GM18526 (cell line): ENCODE data around the gene RRBP1.

ENCODE experiments used
- POLR2A ChIP-seq: IDR thresholded peaks from 3 replicates; pipeline ENCODE4 v1.6.1; 2011; ENCODE audit not compliant: insufficient read length; ENCODE audit errors: extremely low read depth

The RRBP1 gene

GRCh38 chr20:17638835-17639407 lies 43.1 kb downstream of the RRBP1 start:
- no peak for TF ChIP-seq POLR2A

- no peak for TF ChIP-seq POLR2A
Measured at GRCh38 chr20:17637985-17638640, 43.9 kb downstream of the RRBP1 start.

DNA sequence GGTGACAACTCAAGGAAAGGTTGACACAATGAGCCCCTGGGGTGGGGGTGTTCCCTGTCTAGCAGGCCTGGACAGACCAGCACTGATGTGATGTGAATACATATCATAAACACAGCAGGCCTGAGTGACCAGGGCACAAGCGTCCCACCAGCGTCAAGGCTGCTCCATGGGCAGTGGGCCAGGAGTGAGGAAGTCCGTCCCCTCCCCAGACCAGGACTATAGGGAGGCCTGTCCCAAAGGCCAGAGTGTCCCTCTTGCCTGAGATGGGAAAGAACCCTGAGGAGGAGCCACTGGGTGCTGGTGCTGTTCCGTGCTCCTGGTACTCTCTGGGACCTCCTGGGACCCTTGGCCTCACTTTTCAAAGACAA lies 44.6 kb downstream of the RRBP1 start:
- TF ChIP-seq POLR2A, result no peak

DNA sequence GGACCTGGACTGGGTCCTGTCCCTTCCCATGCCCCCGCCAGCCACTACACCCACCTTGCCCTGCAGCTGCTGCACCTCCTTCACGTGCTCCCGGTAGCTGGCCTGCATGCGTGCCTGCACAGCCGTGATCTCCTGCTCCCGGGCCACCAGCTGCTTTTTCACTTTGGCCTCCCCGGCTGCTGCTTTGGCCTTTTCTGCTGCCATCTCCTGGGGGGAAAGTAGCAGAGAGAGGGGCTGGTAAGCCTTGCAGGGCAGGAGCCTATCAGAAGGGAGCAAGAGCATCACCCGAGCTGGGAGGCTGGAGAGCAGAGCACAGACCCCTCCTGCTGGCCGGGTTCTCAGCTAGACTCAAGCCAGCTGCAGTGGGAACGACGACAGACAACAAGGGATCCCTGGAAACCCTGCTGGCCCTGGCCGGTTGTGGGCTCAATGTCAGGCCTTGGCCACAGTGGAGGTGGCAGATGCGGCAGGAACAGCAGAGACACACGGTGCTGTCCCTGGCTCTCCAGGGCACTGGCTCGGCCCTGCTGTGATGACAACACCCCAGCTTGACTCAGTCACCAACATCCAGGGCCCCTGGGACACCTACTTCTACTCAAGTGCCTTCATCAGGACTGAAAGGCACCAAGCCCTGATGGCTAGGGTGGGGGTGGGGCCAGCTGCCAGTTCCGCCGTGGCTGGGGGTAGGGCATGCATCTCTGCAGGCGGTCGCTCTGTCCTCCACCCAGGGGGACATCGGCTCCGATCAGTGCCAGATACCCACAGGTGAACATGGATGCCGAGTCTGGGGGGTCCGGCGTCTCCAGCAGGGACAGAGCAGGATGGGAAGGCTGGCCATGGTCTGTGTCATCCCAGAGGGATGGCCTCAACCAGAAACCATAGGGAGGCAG lies 45.3 kb downstream of the RRBP1 start:
- TF ChIP-seq POLR2A, result no peak

- no peak for TF ChIP-seq POLR2A
Measured at GRCh38 chr20:17635332-17636244, 46.5 kb downstream of the RRBP1 start.

GRCh38 chr20:17634661-17635331 lies 47.2 kb downstream of the RRBP1 start:
- no peak for TF ChIP-seq POLR2A

- no peak for TF ChIP-seq POLR2A
Measured at GRCh38 chr20:17633850-17634500, 48.1 kb downstream of the RRBP1 start.

GRCh38 chr20:17633221-17633849 lies 48.7 kb downstream of the RRBP1 start:
- no peak for TF ChIP-seq POLR2A

- no peak for TF ChIP-seq POLR2A
Measured at GRCh38 chr20:17631576-17632319, 50.3 kb downstream of the RRBP1 start.

DNA sequence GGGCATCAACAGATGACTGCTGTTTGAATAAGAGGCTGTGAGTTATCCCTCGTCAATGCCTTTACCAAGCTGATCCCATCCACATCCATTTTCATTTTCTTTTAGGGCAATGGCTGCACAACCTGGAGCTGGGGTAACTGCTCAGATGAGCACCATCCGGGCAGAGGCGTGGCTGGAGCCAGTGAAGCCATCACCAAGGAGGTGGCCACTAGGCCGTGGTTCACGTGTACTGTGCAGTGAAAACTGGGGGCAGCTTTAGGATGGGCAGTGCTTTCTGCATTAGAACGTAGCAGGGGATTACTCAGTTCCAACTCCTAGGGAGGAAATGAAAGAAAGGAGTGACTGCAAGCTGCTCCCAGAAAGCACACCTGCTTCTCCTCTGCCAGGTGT lies 51.2 kb downstream of the RRBP1 start:
- TF ChIP-seq POLR2A, result no peak

DNA sequence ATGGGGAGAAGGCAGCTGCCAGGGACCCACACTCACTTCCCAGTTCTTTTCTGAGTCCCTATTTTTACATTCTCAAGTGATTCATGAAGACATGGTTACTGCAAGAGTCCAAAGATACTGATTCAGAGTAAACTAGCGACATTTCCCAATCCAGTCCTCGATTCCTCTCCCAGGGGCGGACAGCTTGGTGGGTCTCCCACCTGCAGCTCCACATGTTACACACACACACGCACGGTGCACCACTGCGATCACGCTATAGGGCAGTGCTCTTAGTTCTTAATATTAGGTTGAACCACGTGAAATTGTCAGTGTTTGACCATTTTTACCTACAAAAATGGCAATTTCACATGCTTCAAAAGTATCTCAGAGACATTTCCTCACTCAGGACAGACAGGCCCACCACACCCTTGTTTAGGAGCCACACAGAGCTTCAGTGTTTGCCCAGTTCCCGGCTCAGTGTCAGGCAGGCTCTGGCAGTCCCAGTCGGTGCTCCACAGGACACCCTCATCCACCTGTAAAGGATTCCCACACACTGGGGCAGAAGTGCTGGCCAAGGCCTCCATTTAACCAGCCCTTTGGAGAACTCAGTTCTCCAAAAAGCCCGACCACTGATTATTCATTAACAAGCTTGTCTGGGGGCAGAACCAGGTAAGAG lies 51.8 kb downstream of the RRBP1 start:
- no peak for TF ChIP-seq POLR2A

DNA sequence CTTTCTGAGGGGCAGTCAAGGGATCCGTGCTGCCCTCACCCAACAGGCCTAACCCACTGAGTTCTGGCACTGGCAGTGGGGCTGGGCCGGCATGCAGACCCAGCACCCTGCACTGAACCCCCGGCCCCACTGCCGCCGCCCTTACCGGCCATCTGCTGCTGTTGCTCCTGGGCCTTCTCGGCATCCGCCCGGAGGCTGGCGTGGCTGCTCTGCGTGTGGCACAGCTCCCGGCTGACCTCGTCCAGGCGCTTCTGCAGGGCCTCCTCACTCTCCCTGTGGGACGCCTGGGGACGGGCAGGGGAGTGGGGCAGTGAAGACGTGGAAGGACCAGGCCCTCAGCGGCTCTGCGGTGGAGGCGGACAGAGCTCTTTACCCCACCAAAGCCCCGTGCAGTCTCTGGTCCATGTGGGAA lies 52.4 kb downstream of the RRBP1 start:
- no peak for TF ChIP-seq POLR2A
